ENCODE data around the gene GPN3. TPM values are rescaled to one million over a fixed set of nuclear protein-coding genes. Genes with fewer than 3 reads are reported as not detected.

The GPN3 gene
- polyA plus RNA-seq: 10 to 100 TPM in 1 of 2 donors, 1 to 10 TPM in 1; 8.8 to 14.8 TPM

DNA sequence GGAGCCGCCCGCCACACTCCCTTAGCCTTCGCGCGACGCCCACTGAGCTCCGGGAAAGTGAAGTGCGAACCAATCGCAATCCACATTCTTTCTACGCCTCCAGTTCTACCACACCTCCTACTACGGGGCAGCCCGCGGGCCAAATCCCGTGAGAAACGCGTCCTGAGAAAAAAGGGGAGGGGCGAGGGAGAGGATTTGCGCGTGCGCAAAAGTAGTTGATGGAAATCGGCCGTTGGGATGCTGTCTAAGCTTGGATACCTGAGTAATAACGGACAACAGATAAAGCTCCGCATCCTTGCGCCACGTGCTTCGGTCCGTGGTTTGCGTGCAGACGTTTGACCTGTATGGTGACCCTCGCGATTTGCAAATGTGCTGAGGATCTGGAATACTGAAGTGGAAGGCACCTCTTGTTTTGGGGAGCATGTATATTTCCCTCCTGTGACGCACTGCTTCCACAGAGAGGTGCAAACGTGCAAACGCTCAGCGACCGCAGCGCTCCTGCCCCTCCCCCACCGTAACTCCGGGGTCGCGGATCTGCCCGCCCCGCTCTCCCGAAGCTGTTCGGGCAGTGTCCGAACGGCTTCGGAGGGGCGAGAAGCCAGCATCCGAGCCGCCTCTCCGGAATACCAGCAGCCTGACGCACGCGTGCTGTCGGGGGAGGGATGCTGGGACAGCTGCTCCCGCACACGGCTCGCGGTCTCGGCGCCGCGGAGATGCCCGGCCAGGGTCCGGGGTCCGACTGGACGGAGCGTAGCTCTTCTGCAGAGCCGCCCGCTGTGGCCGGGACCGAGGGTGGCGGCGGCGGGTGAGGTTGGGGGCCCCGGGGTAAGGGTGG, at the start of gene GPN3, which contains the start of gene FAM216A:
Gene GPN3, minus strand, starts transcription at position 44 of the 835 bp plus-strand sequence. CDS start 54 bp downstream, outside the sequence.
Gene FAM216A, plus strand, starts transcription at position 632 of the 835 bp plus-strand sequence. Its CDS starts 31 bp downstream, at position 663.
- no peaks in the 10 kb centered on the region for H3K9me3 ChIP-seq (ENCODE audit: control insufficient read depth in 2 of 2, insufficient read depth in 1 of 2, low read depth in 1 of 2, low read length in 1 of 2)
- H3K36me3 ChIP-seq (ENCODE audit: control insufficient read depth in 2 of 2, insufficient read depth in 2 of 2, low read length in 1 of 2): peaks cover 4 to 5% of the 10 kb centered on the region in 2 donors
- WGBS, 2 donors: 0 to 1% methylated on average over 74 to 78 of the region's 78 CpGs
- H3K4me1 ChIP-seq (ENCODE audit: control insufficient read depth in 2 of 2, insufficient read depth in 2 of 2, low read length in 1 of 2): peaks cover 0 to 11% of the 10 kb centered on the region in 2 donors
- no peaks in the 10 kb centered on the region for H3K27me3 ChIP-seq (ENCODE audit: control insufficient read depth in 1 of 2, insufficient read depth in 2 of 2, low read length in 2 of 2)
- peak within 1 kb of the TSS; percentile 66 to 72 for H3K4me3 ChIP-seq (ENCODE audit: low read depth in 1 of 2, low read length in 2 of 2)
- peak within 1 kb of the TSS; percentile 93 to 96 for H3K27ac ChIP-seq (ENCODE audit: low read depth in 2 of 2, low read length in 1 of 2)

GRCh38 chr12:110516995-110517394, 48.9 kb upstream of the GPN3 start:
- H3K4me1 ChIP-seq (ENCODE audit: control insufficient read depth in 2 of 2, insufficient read depth in 2 of 2, low read length in 1 of 2): no peaks in the 10 kb centered on the region
- H3K36me3 ChIP-seq (ENCODE audit: control insufficient read depth in 2 of 2, insufficient read depth in 2 of 2, low read length in 1 of 2): no peaks in the 10 kb centered on the region
- no peaks in the 10 kb centered on the region for H3K27me3 ChIP-seq (ENCODE audit: control insufficient read depth in 1 of 2, insufficient read depth in 2 of 2, low read length in 2 of 2)
- no peaks in the 10 kb centered on the region for H3K9me3 ChIP-seq (ENCODE audit: control insufficient read depth in 2 of 2, insufficient read depth in 1 of 2, low read depth in 1 of 2, low read length in 1 of 2)
- no peak overlapping the region for H3K27ac ChIP-seq (ENCODE audit: low read depth in 2 of 2, low read length in 1 of 2)
- 90 to 93% methylated on average over 3 of the region's 3 CpGs for WGBS, 2 donors
- no peak overlapping the region for H3K4me3 ChIP-seq (ENCODE audit: low read depth in 1 of 2, low read length in 2 of 2)

DNA sequence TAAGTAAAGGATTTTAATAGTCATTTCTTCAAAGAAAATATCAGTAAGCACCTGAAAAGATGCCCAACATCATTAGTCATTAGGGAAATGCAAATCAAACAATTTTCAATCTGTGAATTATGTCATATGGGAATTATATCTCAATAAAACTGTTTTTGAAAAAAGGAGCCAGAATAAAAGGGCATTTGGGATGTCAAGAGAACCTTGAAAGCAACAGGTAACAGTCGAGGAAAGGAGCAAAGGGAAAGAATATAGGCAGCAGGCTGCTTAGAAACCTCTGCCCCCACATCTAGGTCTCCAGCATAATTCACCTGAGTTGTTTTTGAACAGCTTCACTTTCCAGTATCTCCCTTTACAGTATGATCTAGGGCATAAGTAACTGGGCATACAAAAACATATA, 46.3 kb upstream of the GPN3 start:
- Histone ChIP-seq H3K4me1 (ENCODE audit: control insufficient read depth in 2 of 2, insufficient read depth in 2 of 2, low read length in 1 of 2) (no peaks in the 10 kb centered on the region), H3K36me3 (ENCODE audit: control insufficient read depth in 2 of 2, insufficient read depth in 2 of 2, low read length in 1 of 2) (no peaks in the 10 kb centered on the region), H3K9me3 (ENCODE audit: control insufficient read depth in 2 of 2, insufficient read depth in 1 of 2, low read depth in 1 of 2, low read length in 1 of 2) (no peaks in the 10 kb centered on the region), H3K27me3 (ENCODE audit: control insufficient read depth in 1 of 2, insufficient read depth in 2 of 2, low read length in 2 of 2) (no peaks in the 10 kb centered on the region), H3K27ac (ENCODE audit: low read depth in 2 of 2, low read length in 1 of 2) (no peak overlapping the region), H3K4me3 (ENCODE audit: low read depth in 1 of 2, low read length in 2 of 2) (no peak overlapping the region)
- WGBS, 2 donors: 57 to 59% methylated on average over 1 of the region's 1 CpG

GRCh38 chr12:110513842-110514241, 45.8 kb upstream of the GPN3 start:
- H3K9me3 ChIP-seq (ENCODE audit: control insufficient read depth in 2 of 2, insufficient read depth in 1 of 2, low read depth in 1 of 2, low read length in 1 of 2): no peaks in the 10 kb centered on the region
- H3K4me1 ChIP-seq (ENCODE audit: control insufficient read depth in 2 of 2, insufficient read depth in 2 of 2, low read length in 1 of 2): no peaks in the 10 kb centered on the region
- H3K4me3 ChIP-seq (ENCODE audit: low read depth in 1 of 2, low read length in 2 of 2): no peak overlapping the region
- H3K27me3 ChIP-seq (ENCODE audit: control insufficient read depth in 1 of 2, insufficient read depth in 2 of 2, low read length in 2 of 2): no peaks in the 10 kb centered on the region
- no peaks in the 10 kb centered on the region for H3K36me3 ChIP-seq (ENCODE audit: control insufficient read depth in 2 of 2, insufficient read depth in 2 of 2, low read length in 1 of 2)
- H3K27ac ChIP-seq (ENCODE audit: low read depth in 2 of 2, low read length in 1 of 2): no peak overlapping the region
- WGBS, 2 donors: 76 to 80% methylated on average over 6 of the region's 6 CpGs

- 90 to 92% methylated on average over 4 of the region's 4 CpGs for WGBS, 2 donors
- Histone ChIP-seq H3K36me3 (ENCODE audit: control insufficient read depth in 2 of 2, insufficient read depth in 2 of 2, low read length in 1 of 2) (no peaks in the 10 kb centered on the region), H3K9me3 (ENCODE audit: control insufficient read depth in 2 of 2, insufficient read depth in 1 of 2, low read depth in 1 of 2, low read length in 1 of 2) (no peaks in the 10 kb centered on the region), H3K4me1 (ENCODE audit: control insufficient read depth in 2 of 2, insufficient read depth in 2 of 2, low read length in 1 of 2) (no peaks in the 10 kb centered on the region), H3K27me3 (ENCODE audit: control insufficient read depth in 1 of 2, insufficient read depth in 2 of 2, low read length in 2 of 2) (no peaks in the 10 kb centered on the region), H3K4me3 (ENCODE audit: low read depth in 1 of 2, low read length in 2 of 2) (no peak overlapping the region), H3K27ac (ENCODE audit: low read depth in 2 of 2, low read length in 1 of 2) (no peak overlapping the region)
Observed at GRCh38 chr12:110508071-110508586, 40.1 kb upstream of the GPN3 start.

- Histone ChIP-seq H3K27ac (ENCODE audit: low read depth in 2 of 2, low read length in 1 of 2) (no peak overlapping the region), H3K27me3 (ENCODE audit: control insufficient read depth in 1 of 2, insufficient read depth in 2 of 2, low read length in 2 of 2) (no peaks in the 10 kb centered on the region)
- WGBS, 2 donors: 79 to 81% methylated on average over 3 of the region's 3 CpGs
Observed at GRCh38 chr12:110505332-110505731, 37.3 kb upstream of the GPN3 start.

GRCh38 chr12:110503432-110503831, 35.4 kb upstream of the GPN3 start:
- Histone ChIP-seq H3K27me3 (ENCODE audit: control insufficient read depth in 1 of 2, insufficient read depth in 2 of 2, low read length in 2 of 2) (no peaks in the 10 kb centered on the region), H3K36me3 (ENCODE audit: control insufficient read depth in 2 of 2, insufficient read depth in 2 of 2, low read length in 1 of 2) (no peaks in the 10 kb centered on the region), H3K4me3 (ENCODE audit: low read depth in 1 of 2, low read length in 2 of 2) (no peak overlapping the region), H3K4me1 (ENCODE audit: control insufficient read depth in 2 of 2, insufficient read depth in 2 of 2, low read length in 1 of 2) (no peaks in the 10 kb centered on the region), H3K27ac (ENCODE audit: low read depth in 2 of 2, low read length in 1 of 2) (no peak overlapping the region), H3K9me3 (ENCODE audit: control insufficient read depth in 2 of 2, insufficient read depth in 1 of 2, low read depth in 1 of 2, low read length in 1 of 2) (no peaks in the 10 kb centered on the region)
- WGBS, 2 donors: 69 to 80% methylated on average over 1 of the region's 1 CpG

More at GRCh38 chr12:110505332-110505731, 37.3 kb upstream of the GPN3 start:
- H3K9me3 ChIP-seq (ENCODE audit: control insufficient read depth in 2 of 2, insufficient read depth in 1 of 2, low read depth in 1 of 2, low read length in 1 of 2): no peaks in the 10 kb centered on the region
- H3K4me3 ChIP-seq (ENCODE audit: low read depth in 1 of 2, low read length in 2 of 2): no peak overlapping the region
- no peaks in the 10 kb centered on the region for H3K36me3 ChIP-seq (ENCODE audit: control insufficient read depth in 2 of 2, insufficient read depth in 2 of 2, low read length in 1 of 2)
- no peaks in the 10 kb centered on the region for H3K4me1 ChIP-seq (ENCODE audit: control insufficient read depth in 2 of 2, insufficient read depth in 2 of 2, low read length in 1 of 2)

DNA sequence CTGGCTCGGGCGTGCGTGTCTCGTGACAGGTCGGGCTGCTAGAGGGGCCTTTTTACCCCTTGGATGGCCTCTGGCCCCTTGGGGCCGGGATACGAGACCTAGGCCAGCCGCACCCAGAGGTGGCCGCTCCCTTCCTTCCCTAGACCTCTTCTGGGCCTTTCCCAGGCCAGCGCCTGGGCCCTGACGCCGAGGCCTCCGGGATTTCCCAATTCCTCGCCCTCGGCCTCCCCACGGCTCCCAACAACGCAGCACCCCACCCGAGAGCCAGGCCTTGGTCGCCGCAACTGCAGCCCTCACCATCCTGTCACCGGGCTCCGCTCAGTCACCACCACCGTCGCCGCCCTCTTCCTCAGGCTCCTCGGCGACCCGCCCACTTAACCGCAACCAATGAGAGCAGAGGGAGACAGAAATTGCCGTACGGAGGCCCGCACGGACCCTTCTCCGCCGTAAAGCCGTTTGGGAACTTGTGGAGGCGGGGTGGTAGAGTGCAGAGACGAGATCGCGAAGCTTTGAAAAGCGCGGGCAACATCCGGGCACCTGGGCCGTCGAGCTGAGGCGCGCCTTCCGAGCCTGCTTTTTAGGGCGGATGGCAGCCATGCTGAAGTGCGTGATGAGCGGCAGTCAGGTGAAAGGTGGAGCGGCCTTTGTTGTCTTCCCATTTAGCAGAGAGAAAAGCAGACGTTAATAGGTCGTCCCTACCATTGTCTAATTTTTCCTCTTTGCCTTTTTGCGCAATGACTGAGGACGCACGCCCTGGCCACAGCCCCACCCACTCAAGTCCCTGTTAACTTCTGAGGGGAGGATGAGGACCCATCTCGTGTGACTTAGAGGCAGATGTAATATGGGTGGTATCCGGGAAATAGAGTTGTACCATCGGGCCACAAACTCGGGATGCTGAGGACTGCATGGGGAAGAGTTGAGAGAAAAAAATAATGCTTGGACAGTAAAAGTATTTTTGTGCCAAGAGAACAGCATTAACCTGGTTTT, 34.0 kb upstream of the GPN3 start, which contains the start of the genes RAD9B and VPS29:
Gene RAD9B, plus strand, starts transcription at position 580 of the 987 bp plus-strand sequence. Its CDS starts 7 bp downstream, at position 587.
Gene VPS29, minus strand, starts transcription at position 360 of the 987 bp plus-strand sequence. Its CDS starts 60 bp downstream, at position 300.
- H3K4me1 ChIP-seq (ENCODE audit: control insufficient read depth in 2 of 2, insufficient read depth in 2 of 2, low read length in 1 of 2): no peaks in the 10 kb centered on the region
- H3K27me3 ChIP-seq (ENCODE audit: control insufficient read depth in 1 of 2, insufficient read depth in 2 of 2, low read length in 2 of 2): no peaks in the 10 kb centered on the region
- no peaks in the 10 kb centered on the region for H3K36me3 ChIP-seq (ENCODE audit: control insufficient read depth in 2 of 2, insufficient read depth in 2 of 2, low read length in 1 of 2)
- WGBS, 2 donors: 9% methylated on average over 61 of the region's 61 CpGs
- H3K4me3 ChIP-seq (ENCODE audit: low read depth in 1 of 2, low read length in 2 of 2): peak within 1 kb of the TSS; percentile 95 to 99
- peak within 1 kb of the TSS; percentile 97 to 98 for H3K27ac ChIP-seq (ENCODE audit: low read depth in 2 of 2, low read length in 1 of 2)
- no peaks in the 10 kb centered on the region for H3K9me3 ChIP-seq (ENCODE audit: control insufficient read depth in 2 of 2, insufficient read depth in 1 of 2, low read depth in 1 of 2, low read length in 1 of 2)

DNA sequence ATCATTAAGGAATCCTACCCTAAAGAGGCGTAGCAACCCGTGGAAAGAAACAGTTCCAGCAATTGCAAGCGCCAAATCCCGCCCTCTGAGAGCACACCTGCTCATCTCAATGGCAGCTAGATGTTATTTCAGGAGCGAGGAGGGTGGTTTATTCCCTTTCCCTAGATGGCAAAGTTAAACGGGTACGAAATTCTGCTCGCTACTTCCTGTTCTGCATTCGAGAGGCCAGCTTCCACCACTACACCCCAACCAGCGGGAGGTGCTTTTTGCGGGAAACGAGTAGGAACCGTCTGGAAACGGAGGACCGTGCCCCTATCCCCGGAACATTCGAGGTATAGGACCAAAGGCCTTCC, 33.3 kb upstream of the GPN3 start:
- peak overlapping the region; percentile 95 to 99 for H3K4me3 ChIP-seq (ENCODE audit: low read depth in 1 of 2, low read length in 2 of 2)
- peak overlapping the region; percentile 97 to 98 for H3K27ac ChIP-seq (ENCODE audit: low read depth in 2 of 2, low read length in 1 of 2)
- no peaks in the 10 kb centered on the region for H3K9me3 ChIP-seq (ENCODE audit: control insufficient read depth in 2 of 2, insufficient read depth in 1 of 2, low read depth in 1 of 2, low read length in 1 of 2)
- H3K4me1 ChIP-seq (ENCODE audit: control insufficient read depth in 2 of 2, insufficient read depth in 2 of 2, low read length in 1 of 2): no peaks in the 10 kb centered on the region
- H3K36me3 ChIP-seq (ENCODE audit: control insufficient read depth in 2 of 2, insufficient read depth in 2 of 2, low read length in 1 of 2): no peaks in the 10 kb centered on the region
- WGBS, 2 donors: 0% methylated on average over 17 of the region's 17 CpGs
- no peaks in the 10 kb centered on the region for H3K27me3 ChIP-seq (ENCODE audit: control insufficient read depth in 1 of 2, insufficient read depth in 2 of 2, low read length in 2 of 2)

Data from esophagus (tissue), 2 donors.